Dendritic cell treated with granulocyte-macrophage colony-stimulating factor and Interleukin-4, amounts not matched to agents 40 ng/mL and 50 ng/mL, for 4 days (primary cell): Measurements from ENCODE around the gene MAP3K15.
"Not testable (repeated sequence)": the region's sequence is repeated elsewhere in the genome, so short reads cannot be mapped to it uniquely, and the experiment has no call there.

Experiments
- H3K27ac Mint-ChIP-seq: one replicate; pipeline ENCODE4 v1.8.0; 2022; ENCODE audit warnings: mild to moderate bottlenecking, mixed read lengths
- H3K27me3 Mint-ChIP-seq: one replicate; pipeline ENCODE4 v1.8.0; 2022; ENCODE audit warnings: mild to moderate bottlenecking, mixed read lengths
- H3K36me3 Mint-ChIP-seq: one replicate; pipeline ENCODE4 v1.8.0; 2022; ENCODE audit warnings: low read depth, mixed read lengths
- H3K4me1 Mint-ChIP-seq: one replicate; pipeline ENCODE4 v1.8.0; 2022; ENCODE audit warnings: low read depth, mixed read lengths
- H3K4me3 Mint-ChIP-seq: one replicate; pipeline ENCODE4 v1.8.0; 2022; ENCODE audit warnings: mild to moderate bottlenecking, moderate library complexity, mixed read lengths
- H3K9me3 Mint-ChIP-seq: one replicate; pipeline ENCODE4 v1.8.0; 2022; ENCODE audit warnings: mixed read lengths
- intact Hi-C: fragments of 100-400 bp; cut with micrococcal nuclease; formaldehyde crosslinking; loops from one replicate; pipeline ENCODE4 v1.15.0; 2022

The MAP3K15 gene

GRCh38 chrX:19511796-19512195 lies 3.5 kb downstream of the MAP3K15 start:
- H3K9me3 Mint-ChIP-seq, H3K27ac Mint-ChIP-seq, H3K36me3 Mint-ChIP-seq, intact Hi-C loops, H3K4me1 Mint-ChIP-seq, H3K4me3 Mint-ChIP-seq: not testable (repeated sequence)
- peaks cover 29% of the 10 kb centered on the region for H3K27me3 Mint-ChIP-seq

- H3K27ac Mint-ChIP-seq = no peak overlapping the region
- peaks cover 7% of the 10 kb centered on the region for H3K4me1 Mint-ChIP-seq
- no peaks in the 10 kb centered on the region for H3K9me3 Mint-ChIP-seq
- no peaks in the 10 kb centered on the region for H3K36me3 Mint-ChIP-seq
- no peak overlapping the region for H3K4me3 Mint-ChIP-seq
- intact Hi-C loops = no loop called here
- no peaks in the 10 kb centered on the region for H3K27me3 Mint-ChIP-seq
These were observed 18.6 kb downstream of the MAP3K15 start for GRCh38 chrX:19496711-19497110.

DNA sequence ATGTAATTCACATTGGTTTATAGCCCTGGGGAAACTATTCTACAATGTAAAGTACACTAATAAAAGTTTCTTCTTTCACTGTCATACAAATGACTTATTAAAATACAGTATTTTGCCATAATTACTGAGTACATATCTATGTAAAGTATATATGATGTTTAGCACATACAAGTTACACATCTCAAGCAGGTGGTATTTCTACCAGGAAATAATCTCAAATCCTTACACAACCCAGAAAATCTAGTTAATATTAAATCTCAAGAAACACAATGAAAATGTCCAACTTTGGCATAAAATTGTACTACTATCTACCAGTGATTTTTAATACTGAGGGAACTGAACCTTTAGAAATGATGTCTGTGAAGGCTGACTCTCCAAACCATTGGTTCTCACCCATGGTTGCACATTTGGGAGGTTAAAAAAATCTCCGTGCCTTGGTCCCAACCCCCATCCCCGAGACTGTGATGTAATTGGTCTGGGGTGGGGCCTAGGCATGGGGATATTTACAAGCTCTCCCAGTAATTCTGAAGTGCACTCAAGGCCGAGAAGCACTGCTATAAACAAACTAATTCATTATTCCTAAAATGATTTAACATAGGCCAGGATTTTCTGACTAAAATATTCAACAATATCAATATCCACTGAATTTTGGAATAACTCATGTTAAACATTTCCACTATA lies 27.6 kb downstream of the MAP3K15 start:
- H3K4me3 Mint-ChIP-seq = no peak overlapping the region
- no peaks in the 10 kb centered on the region for H3K27me3 Mint-ChIP-seq
- peaks cover 7% of the 10 kb centered on the region for H3K4me1 Mint-ChIP-seq
- no peaks in the 10 kb centered on the region for H3K36me3 Mint-ChIP-seq
- no peaks in the 10 kb centered on the region for H3K9me3 Mint-ChIP-seq
- H3K27ac Mint-ChIP-seq = no peak overlapping the region
- intact Hi-C loops = no loop called here

DNA sequence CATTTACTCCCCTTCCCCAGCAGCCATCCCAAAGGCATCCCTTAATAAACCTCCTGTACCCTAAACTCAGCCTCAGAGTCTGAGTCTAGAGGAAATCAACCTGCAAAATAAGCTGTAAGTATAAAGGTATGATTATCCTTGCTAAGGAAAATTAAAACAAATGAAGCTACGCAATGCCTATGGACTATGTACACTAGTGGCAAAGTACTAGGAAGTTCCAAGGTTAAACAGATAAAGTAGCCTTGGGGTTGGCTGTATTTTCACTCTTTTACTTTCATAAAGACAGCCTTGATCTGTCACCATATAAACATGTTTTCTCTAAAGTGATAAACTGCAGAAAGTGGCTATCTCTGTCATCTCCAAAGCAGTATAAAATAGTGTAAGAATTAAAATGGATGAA lies 35.9 kb downstream of the MAP3K15 start:
- intact Hi-C loops = no loop called here
- Mint-ChIP-seq H3K9me3 (no peaks in the 10 kb centered on the region), H3K36me3 (no peaks in the 10 kb centered on the region), H3K27me3 (no peaks in the 10 kb centered on the region), H3K4me1 (no peaks in the 10 kb centered on the region), H3K27ac (no peak overlapping the region), H3K4me3 (no peak overlapping the region)

GRCh38 chrX:19468383-19468782 lies 46.9 kb downstream of the MAP3K15 start:
- H3K27me3 Mint-ChIP-seq, H3K27ac Mint-ChIP-seq, H3K4me3 Mint-ChIP-seq, H3K4me1 Mint-ChIP-seq, H3K9me3 Mint-ChIP-seq, H3K36me3 Mint-ChIP-seq, intact Hi-C loops: not testable (repeated sequence)

- Mint-ChIP-seq H3K4me1 (no peaks in the 10 kb centered on the region), H3K27me3 (no peaks in the 10 kb centered on the region), H3K4me3 (no peak overlapping the region), H3K27ac (no peak overlapping the region), H3K36me3 (no peaks in the 10 kb centered on the region), H3K9me3 (no peaks in the 10 kb centered on the region)
- intact Hi-C loops = no loop called here
These were observed 52.4 kb downstream of the MAP3K15 start for GRCh38 chrX:19462879-19463278.

GRCh38 chrX:19462231-19462630 lies 53.1 kb downstream of the MAP3K15 start:
- intact Hi-C loops = no loop called here
- Mint-ChIP-seq H3K27me3 (no peaks in the 10 kb centered on the region), H3K36me3 (no peaks in the 10 kb centered on the region), H3K9me3 (no peaks in the 10 kb centered on the region), H3K4me1 (no peaks in the 10 kb centered on the region), H3K27ac (no peak overlapping the region), H3K4me3 (no peak overlapping the region)

DNA sequence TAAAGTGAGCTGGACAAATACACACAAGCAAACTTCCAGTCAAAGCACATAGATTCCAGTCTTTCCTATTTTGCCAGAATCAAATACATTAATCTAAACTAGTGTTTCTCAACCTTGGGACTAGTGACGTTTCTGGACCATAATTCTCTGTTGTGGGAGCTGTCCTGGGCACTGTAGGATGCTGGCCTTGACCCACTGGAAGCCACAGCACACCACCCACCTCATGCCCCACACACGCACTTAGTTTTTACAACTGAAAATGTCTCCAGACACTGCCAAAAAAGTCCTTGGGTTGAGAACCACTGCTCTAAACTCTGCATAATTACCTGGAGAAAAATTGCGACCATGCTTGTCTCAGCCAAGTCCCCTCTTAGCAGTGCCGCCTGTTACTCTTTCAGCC lies 57.6 kb downstream of the MAP3K15 start:
- no peak overlapping the region for H3K27ac Mint-ChIP-seq
- no peaks in the 10 kb centered on the region for H3K36me3 Mint-ChIP-seq
- no peaks in the 10 kb centered on the region for H3K9me3 Mint-ChIP-seq
- intact Hi-C loops = no loop called here
- no peak overlapping the region for H3K4me3 Mint-ChIP-seq
- no peaks in the 10 kb centered on the region for H3K27me3 Mint-ChIP-seq
- no peaks in the 10 kb centered on the region for H3K4me1 Mint-ChIP-seq

DNA sequence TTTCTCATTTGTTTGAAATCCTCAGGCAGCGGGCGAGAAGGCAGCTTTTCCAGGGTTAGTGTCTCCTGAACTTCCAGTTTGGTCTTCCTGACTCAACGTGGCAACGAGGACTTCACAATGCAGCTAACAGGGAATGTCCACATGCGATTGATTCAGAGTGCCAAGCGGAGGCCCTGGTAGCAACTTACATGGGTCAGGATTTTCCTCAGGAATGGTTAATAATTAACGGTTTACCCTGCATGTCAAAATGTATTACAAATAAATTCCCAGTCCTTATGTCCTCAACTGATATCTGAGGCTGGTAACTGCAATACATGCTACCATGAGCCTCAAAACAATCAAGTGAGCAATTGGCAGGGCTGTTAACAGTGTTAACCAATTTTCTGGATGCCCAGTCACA lies 67.2 kb downstream of the MAP3K15 start:
- intact Hi-C loops = no loop called here
- no peak overlapping the region for H3K27ac Mint-ChIP-seq
- no peak overlapping the region for H3K4me3 Mint-ChIP-seq
- no peaks in the 10 kb centered on the region for H3K4me1 Mint-ChIP-seq
- peaks cover 3% of the 10 kb centered on the region for H3K27me3 Mint-ChIP-seq
- H3K36me3 Mint-ChIP-seq = no peaks in the 10 kb centered on the region
- H3K9me3 Mint-ChIP-seq = no peaks in the 10 kb centered on the region

DNA sequence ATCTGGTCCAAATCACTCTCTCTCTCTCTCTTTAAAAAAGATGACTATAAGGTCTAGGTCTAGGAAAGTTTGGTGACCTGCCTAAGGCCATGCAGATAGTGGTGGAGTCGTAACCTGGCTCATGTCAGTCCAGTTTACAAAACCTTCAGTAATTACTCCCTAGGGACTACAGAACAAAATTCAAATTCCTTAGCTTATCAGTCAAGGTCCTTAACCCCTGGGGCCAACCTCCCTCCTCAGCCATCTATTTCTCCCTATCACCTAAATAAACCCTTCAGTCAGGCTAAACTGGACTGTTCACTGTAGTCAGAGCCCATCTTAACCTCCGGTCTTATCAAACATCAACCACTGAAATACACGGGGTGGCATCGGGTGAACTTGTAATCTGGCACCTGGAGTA lies 68.9 kb downstream of the MAP3K15 start:
- intact Hi-C loops = no loop called here
- Mint-ChIP-seq H3K9me3 (no peaks in the 10 kb centered on the region), H3K4me3 (no peak overlapping the region), H3K27ac (no peak overlapping the region), H3K36me3 (no peaks in the 10 kb centered on the region), H3K4me1 (no peaks in the 10 kb centered on the region), H3K27me3 (peaks cover under 1% of the 10 kb centered on the region)

DNA sequence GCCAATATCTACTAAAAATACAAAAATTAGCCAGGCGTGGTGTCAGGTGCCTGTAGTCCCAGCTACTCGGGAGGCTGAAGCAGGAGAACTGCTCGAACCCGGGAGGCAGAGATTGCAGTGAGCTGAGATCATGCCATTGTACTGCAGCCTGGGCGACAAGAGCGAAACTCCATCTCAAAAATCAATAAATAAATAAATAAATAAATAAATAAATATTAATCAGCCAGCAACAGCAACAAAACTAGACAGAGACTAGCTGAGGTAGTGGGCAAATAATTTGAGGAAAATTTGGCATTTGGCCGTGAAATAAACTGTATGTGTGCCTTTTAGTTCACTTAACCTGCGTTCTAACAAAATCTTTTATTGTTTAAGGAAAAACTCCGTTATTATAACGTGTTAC lies 69.5 kb downstream of the MAP3K15 start:
- H3K4me3 Mint-ChIP-seq, intact Hi-C loops, H3K27ac Mint-ChIP-seq, H3K27me3 Mint-ChIP-seq, H3K9me3 Mint-ChIP-seq, H3K36me3 Mint-ChIP-seq, H3K4me1 Mint-ChIP-seq: not testable (repeated sequence)

DNA sequence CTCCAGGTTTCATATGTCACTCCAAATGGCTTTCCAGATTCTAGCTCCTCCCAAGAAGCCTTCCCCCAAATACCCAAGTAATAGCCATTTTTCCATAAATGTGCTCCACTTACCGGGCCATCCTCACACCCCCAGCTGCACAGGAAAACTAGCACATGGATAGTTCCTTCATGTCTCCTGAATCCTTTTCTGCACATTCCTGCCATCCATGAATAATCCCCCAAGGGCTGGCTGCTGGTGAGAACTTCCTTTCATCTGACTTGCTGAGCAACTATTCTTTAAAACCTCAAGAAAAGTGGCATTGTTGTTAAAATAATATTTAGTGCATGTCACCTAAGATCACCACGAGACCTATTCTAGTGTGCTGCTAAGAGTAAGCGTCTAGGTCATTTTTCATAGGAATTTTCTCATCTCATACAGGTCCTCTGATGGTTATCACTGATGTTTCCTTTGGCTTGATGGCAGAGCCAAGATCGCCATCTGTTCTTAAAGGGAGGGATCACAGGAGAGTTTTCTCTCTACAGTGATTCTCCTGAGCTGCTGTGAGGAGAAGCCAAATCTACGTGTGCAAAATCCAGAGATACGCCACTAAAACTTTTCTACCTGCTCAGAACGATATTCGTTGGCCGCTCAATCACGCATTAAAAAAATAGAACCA lies 71.3 kb downstream of the MAP3K15 start:
- Mint-ChIP-seq H3K4me1 (no peaks in the 10 kb centered on the region), H3K27ac (no peak overlapping the region), H3K4me3 (no peak overlapping the region), H3K36me3 (no peaks in the 10 kb centered on the region), H3K9me3 (no peaks in the 10 kb centered on the region), H3K27me3 (no peaks in the 10 kb centered on the region)
- intact Hi-C loops = no loop called here

DNA sequence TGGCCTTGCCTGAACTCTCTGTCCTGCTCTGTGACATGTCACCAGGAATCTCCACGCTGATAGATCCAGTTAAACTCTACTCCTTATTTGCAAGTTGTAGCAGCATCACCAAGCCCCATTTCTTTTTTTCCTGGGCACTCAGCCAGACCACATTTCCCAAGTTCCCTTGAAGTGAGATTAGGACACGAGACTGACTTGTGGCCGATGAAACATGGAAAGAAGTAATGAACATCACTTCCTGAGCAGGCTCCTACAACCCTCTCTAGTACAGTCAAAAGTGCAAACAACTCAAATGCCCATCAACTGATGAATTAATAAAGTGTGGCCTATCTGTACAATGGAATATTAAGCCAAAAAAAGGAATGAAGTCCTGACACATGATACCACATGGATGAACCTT lies 74.6 kb downstream of the MAP3K15 start:
- Mint-ChIP-seq H3K4me3 (no peak overlapping the region), H3K27ac (no peak overlapping the region), H3K36me3 (no peaks in the 10 kb centered on the region), H3K4me1 (no peaks in the 10 kb centered on the region), H3K9me3 (no peaks in the 10 kb centered on the region), H3K27me3 (no peaks in the 10 kb centered on the region)
- intact Hi-C loops = no loop called here

DNA sequence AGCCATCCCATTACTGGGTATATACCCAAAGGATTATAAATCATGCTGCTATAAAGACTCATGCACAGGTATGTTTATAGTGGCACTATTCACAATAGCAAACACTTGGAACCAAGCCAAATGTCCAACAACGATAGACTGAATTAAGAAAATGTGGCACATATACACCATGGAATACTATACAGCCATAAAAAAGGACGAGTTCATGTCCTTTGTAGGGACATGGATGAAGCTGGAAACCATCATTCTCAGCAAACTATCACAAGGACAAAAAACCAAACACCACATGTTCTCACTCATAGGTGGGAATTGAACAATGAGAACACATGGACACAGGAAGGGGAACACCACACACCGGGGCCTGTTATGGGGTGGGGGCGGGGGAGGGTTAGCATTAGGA lies 92.6 kb downstream of the MAP3K15 start:
- H3K4me3 Mint-ChIP-seq, H3K27me3 Mint-ChIP-seq, H3K36me3 Mint-ChIP-seq, H3K9me3 Mint-ChIP-seq, intact Hi-C loops, H3K27ac Mint-ChIP-seq, H3K4me1 Mint-ChIP-seq: not testable (repeated sequence)

DNA sequence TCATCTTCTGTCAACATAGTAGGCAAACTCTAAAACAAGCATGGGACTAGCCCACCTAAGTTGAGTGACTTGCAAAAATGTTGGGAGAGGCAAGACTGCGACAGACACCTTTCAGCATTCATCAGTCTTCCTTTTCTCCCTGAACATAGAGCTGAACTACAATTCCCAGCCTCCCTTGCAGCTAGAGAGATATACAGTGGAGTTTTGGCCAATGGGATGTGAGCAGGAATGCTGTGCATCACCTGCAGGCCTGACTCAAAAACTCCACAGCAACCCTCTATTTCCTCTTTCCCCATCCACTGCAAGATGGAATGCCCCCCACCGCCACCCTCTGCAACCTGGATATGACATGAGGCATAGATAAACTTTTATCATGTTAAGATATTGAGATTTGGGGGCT lies 105.0 kb downstream of the MAP3K15 start:
- no peaks in the 10 kb centered on the region for H3K9me3 Mint-ChIP-seq
- no peak overlapping the region for H3K4me3 Mint-ChIP-seq
- no peak overlapping the region for H3K27ac Mint-ChIP-seq
- H3K27me3 Mint-ChIP-seq = no peaks in the 10 kb centered on the region
- H3K4me1 Mint-ChIP-seq = no peaks in the 10 kb centered on the region
- no peaks in the 10 kb centered on the region for H3K36me3 Mint-ChIP-seq
- intact Hi-C loops = no loop called here
